ENCODE data around the gene TMEM101.
"Not testable (repeated sequence)": the region's sequence is repeated elsewhere in the genome, so short reads cannot be mapped to it uniquely, and the experiment has no call there.

TMEM101 gene

DNA sequence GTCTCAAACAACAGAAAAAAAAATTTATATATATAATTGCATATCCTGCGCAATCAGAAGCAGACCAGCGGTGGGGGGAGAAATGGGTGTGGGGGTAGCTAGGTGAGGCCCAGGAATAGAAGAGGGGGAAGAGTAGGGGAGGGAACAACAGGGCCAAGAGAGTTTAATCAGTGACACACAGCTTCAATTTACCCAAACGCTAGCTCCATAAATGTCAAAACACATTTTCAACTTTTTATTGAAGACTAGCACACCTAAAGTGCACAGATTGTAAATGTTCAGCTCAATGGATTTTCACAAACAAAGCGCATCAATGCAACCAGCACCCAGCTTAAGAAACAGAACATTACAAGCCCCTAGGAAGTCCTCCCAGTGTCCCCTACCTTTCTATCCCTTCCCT is 35.1 kb downstream of the TMEM101 start:
- H3K4me3 ChIP-seq (ENCODE audit: low read depth, low read length) = no peak overlapping the region
- DNase-seq (ENCODE audit: low read depth) = no peak
- TF ChIP-seq, protein P1, sequence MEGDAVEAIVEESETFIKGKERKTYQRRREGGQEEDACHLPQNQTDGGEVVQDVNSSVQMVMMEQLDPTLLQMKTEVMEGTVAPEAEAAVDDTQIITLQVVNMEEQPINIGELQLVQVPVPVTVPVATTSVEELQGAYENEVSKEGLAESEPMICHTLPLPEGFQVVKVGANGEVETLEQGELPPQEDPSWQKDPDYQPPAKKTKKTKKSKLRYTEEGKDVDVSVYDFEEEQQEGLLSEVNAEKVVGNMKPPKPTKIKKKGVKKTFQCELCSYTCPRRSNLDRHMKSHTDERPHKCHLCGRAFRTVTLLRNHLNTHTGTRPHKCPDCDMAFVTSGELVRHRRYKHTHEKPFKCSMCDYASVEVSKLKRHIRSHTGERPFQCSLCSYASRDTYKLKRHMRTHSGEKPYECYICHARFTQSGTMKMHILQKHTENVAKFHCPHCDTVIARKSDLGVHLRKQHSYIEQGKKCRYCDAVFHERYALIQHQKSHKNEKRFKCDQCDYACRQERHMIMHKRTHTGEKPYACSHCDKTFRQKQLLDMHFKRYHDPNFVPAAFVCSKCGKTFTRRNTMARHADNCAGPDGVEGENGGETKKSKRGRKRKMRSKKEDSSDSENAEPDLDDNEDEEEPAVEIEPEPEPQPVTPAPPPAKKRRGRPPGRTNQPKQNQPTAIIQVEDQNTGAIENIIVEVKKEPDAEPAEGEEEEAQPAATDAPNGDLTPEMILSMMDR (conservative IDR thresholded peaks at IDR 0.05; ENCODE audit: low read depth, low read length) = no peak

DNA sequence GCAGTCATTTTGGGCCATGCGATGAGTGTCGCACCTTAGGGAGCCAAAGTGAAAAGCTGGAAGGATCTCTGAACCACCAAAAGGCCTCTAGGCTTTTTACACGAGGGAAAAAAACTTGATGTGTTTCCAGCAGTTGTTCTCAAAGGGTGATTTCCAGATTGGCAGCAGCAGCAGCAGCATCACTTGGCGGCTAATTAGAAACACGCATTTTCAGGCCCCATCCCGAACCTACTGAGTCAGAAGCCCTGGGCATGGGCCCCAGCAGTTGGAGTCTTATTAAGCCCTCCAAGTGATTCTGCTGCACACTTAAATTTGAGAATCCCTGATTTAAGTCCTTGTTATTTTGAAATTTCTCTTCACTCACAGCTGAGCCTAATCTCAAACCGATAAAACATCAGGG is 35.8 kb downstream of the TMEM101 start:
- TF ChIP-seq, protein P1 (conservative IDR thresholded peaks at IDR 0.05; ENCODE audit: low read depth, low read length) = no peak
- DNase-seq (ENCODE audit: low read depth) = no peak
- H3K4me3 ChIP-seq (ENCODE audit: low read depth, low read length) = no peak overlapping the region

DNA sequence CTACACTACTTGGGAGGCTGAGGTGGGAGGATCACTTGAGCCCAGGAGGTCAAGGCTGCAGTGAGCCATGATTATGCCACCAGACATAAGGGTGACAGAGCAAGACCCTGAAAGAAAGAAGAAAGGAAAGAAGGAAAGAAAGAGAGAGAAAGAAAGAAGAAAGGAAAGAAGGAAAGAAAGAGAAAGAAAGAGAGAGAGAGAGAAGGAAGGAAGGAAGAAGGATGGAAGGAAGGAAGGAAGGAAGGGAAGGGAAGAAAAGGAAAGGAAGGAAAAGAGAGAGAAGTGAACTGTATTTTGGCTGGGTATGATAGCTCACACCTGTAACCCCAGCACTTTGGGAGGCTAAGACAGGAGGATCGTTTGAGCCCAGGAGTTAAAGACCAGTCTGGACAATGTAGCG is 36.7 kb downstream of the TMEM101 start:
- H3K4me3 ChIP-seq (ENCODE audit: low read depth, low read length) = no peak overlapping the region
- TF ChIP-seq, protein P1 (conservative IDR thresholded peaks at IDR 0.05; ENCODE audit: low read depth, low read length) = no peak
- no peak for DNase-seq (ENCODE audit: low read depth)

DNA sequence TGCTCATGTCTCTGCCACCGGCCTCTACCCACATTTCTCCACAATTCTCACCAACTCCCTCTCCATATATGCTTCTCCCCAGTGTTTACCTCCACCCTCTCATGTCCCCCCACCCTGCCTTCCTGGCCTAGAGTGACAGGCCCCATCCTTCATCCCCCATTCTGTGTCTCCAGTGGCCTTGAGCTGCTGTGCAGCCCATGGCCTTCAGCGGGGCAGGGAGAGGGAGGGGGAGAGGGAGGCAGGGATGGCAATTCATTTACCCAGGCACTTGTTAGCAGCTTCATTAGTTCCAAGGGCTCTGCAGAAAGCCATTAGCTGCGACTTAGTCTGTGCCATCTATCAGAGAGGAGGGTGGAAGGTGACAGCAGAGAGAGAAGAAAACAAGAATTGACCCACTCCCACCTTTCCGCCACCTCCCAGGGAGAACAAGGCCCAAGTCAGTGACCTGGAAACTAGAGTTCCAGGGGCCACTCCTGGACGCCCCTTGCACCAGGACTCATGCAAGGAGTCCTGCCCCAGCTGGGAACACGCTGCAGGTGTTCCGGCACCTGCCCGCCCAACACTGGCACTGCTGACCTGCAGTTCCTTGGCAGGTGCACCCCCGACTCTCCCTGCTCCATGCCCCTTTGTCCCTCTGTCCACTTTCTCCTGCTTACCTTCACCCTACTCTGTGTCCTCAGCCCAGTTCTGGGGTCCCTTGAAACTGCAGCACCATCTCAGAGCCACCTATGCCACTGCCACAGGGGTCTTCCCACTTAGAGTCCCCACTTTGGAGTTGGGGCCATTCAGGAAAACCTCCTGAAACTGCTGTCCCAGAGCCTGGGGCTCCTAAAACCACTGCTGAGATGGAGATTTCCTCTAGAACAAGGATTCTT is 37.6 kb downstream of the TMEM101 start:
- no peak for DNase-seq (ENCODE audit: low read depth)
- TF ChIP-seq, protein P1 (conservative IDR thresholded peaks at IDR 0.05; ENCODE audit: low read depth, low read length) = no peak
- H3K4me3 ChIP-seq (ENCODE audit: low read depth, low read length) = no peak overlapping the region

DNA sequence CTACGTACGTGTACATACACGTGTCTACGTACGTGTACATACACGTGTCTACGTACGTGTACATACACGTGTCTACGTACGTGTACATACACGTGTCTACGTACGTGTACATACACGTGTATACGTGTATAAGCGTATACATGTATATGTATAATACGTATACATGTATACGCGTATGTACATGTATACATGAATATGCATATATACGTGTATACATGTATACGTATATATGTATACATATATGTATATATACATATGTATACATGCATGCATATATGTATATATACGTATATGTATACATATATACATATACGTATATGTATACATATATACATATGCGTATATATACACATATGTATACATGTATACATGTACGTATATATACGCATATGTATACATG is 38.9 kb downstream of the TMEM101 start:
- H3K4me3 ChIP-seq (ENCODE audit: low read depth, low read length) = no peak overlapping the region
- TF ChIP-seq, protein P1 (conservative IDR thresholded peaks at IDR 0.05; ENCODE audit: low read depth, low read length) = no peak
- no peak for DNase-seq (ENCODE audit: low read depth)

DNA sequence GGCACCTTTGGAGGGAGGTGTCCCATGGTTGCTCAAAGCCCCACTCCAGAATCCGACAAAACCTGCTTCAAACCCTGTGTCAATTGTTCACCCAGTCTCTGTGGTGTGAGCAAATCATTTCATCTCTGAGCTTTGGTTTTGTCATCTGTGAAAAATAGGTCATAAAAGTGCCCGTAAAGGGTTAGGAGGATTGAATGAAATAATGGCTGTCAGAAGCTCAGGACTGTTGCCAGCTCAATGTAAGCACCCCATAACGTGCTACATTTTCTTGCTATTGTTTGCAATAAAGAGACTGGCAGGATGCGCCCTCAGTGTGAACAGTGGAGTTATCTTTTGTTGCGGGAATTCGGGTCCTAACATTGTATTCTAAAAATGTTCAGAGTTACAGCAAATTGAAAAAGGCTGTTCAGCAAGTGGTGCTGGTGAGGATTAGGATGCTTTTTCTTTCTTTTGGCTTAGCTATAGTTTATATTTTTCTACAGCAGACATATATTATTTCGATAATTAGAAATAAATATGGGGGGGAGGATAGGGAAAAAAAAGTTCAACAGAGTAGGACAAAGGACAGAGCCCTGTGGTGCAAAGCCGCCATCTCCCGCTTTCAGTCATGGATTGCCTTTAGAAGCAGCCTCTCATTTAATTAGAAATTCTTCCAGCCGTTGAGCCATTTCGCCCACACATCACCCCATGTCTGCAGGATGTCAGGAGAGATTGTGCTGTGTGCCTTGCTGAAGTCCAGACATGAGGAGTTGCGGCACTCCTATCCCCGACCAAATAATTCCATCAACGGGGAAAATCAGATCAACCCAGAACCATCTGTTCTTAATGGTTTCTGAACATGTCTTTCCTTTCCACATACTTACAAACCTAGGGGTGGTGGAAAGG is 40.1 kb downstream of the TMEM101 start:
- H3K4me3 ChIP-seq (ENCODE audit: low read depth, low read length) = no peak overlapping the region
- TF ChIP-seq, protein P1 (conservative IDR thresholded peaks at IDR 0.05; ENCODE audit: low read depth, low read length) = no peak
- no peak for DNase-seq (ENCODE audit: low read depth)

DNA sequence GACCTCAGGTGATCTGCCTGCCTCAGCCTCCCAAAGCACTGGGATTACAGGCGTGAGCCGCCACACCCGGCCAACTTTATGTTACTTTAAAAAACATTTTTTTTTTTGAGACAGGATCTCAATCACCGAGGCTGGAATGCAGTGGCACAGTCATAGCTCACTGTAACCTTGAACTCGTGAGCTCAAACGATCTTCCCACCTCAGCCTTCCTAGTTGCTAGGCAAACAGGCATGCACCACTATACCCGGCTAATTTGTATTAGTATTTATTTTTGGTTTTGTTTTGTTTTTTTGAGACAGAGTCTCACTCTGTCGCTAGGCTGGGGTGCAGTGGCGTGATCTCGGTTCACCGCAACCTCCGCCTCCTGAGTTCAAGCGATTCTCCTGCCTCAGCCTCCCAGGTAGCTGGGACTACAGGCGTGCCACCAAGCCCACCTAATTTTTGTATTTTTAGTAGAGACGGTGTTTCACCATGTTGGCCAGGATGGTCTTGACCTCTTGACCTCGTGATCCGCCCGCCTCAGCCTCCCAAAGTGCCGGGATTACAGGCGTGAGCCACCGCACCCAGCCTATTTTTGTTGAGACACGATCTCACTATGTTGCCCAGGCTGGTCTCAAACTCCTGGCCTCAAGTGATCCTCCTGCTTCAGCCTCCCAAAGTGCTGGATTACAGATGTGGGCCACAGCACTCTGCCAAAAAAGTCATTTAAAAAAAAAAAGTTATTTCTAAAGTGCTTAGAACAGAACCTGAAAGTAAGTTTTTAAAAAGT is 42.1 kb downstream of the TMEM101 start:
- H3K4me3 ChIP-seq (ENCODE audit: low read depth, low read length); DNase-seq (ENCODE audit: low read depth): not testable (repeated sequence)

DNA sequence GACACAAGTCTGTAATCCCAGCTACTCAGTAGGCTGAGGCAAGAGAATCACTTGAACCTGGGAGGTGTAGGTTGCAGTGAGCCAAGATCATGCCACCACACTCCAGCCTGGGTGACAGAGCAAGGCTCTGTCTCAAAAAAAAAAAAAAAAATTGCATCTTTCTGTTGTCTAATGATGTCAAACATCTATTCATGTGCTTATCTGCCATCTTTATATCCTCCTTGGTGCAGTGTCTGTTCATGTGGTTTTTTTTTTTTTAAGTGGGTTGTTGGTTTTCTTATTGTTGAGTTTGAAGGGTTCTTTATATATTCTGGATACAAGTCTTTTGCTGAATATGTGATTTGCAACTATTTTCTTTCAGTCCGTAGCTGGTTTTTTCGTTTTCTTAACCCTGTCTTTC is 43.3 kb downstream of the TMEM101 start:
- not testable (repeated sequence) for DNase-seq (ENCODE audit: low read depth); H3K4me3 ChIP-seq (ENCODE audit: low read depth, low read length)
